Trophoblast cell (in vitro differentiated cells and primary cell): ENCODE data around the gene SRSF12.
A peak's percentile ranks its signal among the peaks of the same experiment; 100 is the strongest.

Source experiments
- DNase-seq, 2 donors: peaks; one replicate each; pipeline ENCODE4 v3.0.0-alpha.2; 2016
- H2AFZ ChIP-seq: 2 replicates; pipeline ENCODE4 v1.6.1; 2013; ENCODE audit warnings: low read length, moderate library complexity, mild to moderate bottlenecking; ENCODE audit not compliant: insufficient read depth, poor library complexity
- H2AK5ac ChIP-seq: 2 replicates; pipeline ENCODE4 v1.6.1; 2013; ENCODE audit warnings: mild to moderate bottlenecking, low read length
- H2BK120ac ChIP-seq: 2 replicates; pipeline ENCODE4 v1.6.1; 2013; ENCODE audit warnings: low read length, mild to moderate bottlenecking, moderate library complexity; ENCODE audit not compliant: insufficient read depth, poor library complexity
- H2BK12ac ChIP-seq: 2 replicates; pipeline ENCODE4 v1.6.1; 2013; ENCODE audit warnings: mild to moderate bottlenecking, low read length, moderate library complexity
- H2BK5ac ChIP-seq: 2 replicates; pipeline ENCODE4 v1.6.1; 2013; ENCODE audit warnings: low read length, low read depth, moderate library complexity, mild to moderate bottlenecking; ENCODE audit not compliant: poor library complexity
- H3K14ac ChIP-seq: 2 replicates; pipeline ENCODE4 v1.6.1; 2013; ENCODE audit warnings: mild to moderate bottlenecking, low read length
- H3K18ac ChIP-seq: 2 replicates; pipeline ENCODE4 v1.6.1; 2013; ENCODE audit warnings: mild to moderate bottlenecking, low read length
- H3K23ac ChIP-seq: 2 replicates; pipeline ENCODE4 v1.6.1; 2013; ENCODE audit warnings: low read length
- H3K27ac ChIP-seq: 2 replicates; pipeline ENCODE4 v1.5.1; 2013; ENCODE audit warnings: low read depth, mild to moderate bottlenecking, inconsistent platforms, low read length, moderate library complexity
- H3K27me3 ChIP-seq: 2 replicates; pipeline ENCODE4 v1.6.1; 2013; ENCODE audit warnings: inconsistent platforms, mild to moderate bottlenecking, low read length, moderate library complexity; ENCODE audit not compliant: insufficient read depth
- H3K36me3 ChIP-seq, 2 experiments: 1 replicate in 1 of 2; 2 replicates in 1 of 2; pipeline ENCODE4 v1.6.1; 2013; ENCODE audit warnings: low read length in 2 of 2, mild to moderate bottlenecking in 2 of 2, moderate library complexity in 1 of 2; ENCODE audit not compliant: insufficient read depth in 2 of 2, control insufficient read depth in 1 of 2
- H3K4ac ChIP-seq: 2 replicates; pipeline ENCODE4 v1.6.1; 2013; ENCODE audit warnings: low read depth, mild to moderate bottlenecking, low read length, moderate library complexity
- H3K4me1 ChIP-seq, 2 experiments: 1 replicate in 1 of 2; 2 replicates in 1 of 2; pipeline ENCODE4 v1.6.1; 2013; ENCODE audit warnings: low read length in 2 of 2, mild to moderate bottlenecking in 2 of 2, moderate library complexity in 1 of 2; ENCODE audit not compliant: insufficient read depth in 2 of 2, control insufficient read depth in 1 of 2
- H3K4me2 ChIP-seq: 2 replicates; pipeline ENCODE4 v1.6.1; 2013; ENCODE audit warnings: inconsistent platforms, mild to moderate bottlenecking, low read length, moderate library complexity
- H3K4me3 ChIP-seq: 2 replicates; pipeline ENCODE4 v1.5.1; 2013; ENCODE audit warnings: mild to moderate bottlenecking, low read depth, low read length, inconsistent platforms
- H3K79me1 ChIP-seq: one replicate; pipeline ENCODE4 v1.6.1; 2013; ENCODE audit warnings: low read length
- H3K79me2 ChIP-seq: 2 replicates; pipeline ENCODE4 v1.6.1; 2013; ENCODE audit warnings: low read length, mild to moderate bottlenecking; ENCODE audit not compliant: control insufficient read depth, insufficient read depth, poor library complexity
- H3K9ac ChIP-seq: 2 replicates; pipeline ENCODE4 v1.6.1; 2013; ENCODE audit warnings: mild to moderate bottlenecking, low read length
- H3K9me3 ChIP-seq: 2 replicates; pipeline ENCODE4 v1.6.1; 2013; ENCODE audit warnings: low read depth, mild to moderate bottlenecking, control low read depth, inconsistent platforms, low read length; ENCODE audit not compliant: insufficient read depth
- H4K12ac ChIP-seq: 2 replicates; pipeline ENCODE4 v1.6.1; 2013; ENCODE audit warnings: low read depth, mild to moderate bottlenecking, low read length, moderate library complexity
- H4K8ac ChIP-seq: 2 replicates; pipeline ENCODE4 v1.6.1; 2013; ENCODE audit warnings: low read depth, mild to moderate bottlenecking, low read length, moderate library complexity
- H4K91ac ChIP-seq: one replicate; pipeline ENCODE4 v1.6.1; 2013; ENCODE audit warnings: low read depth, mild to moderate bottlenecking, low read length, moderate library complexity
- WGBS: extraction: QIAGEN DNeasy Blood & Tissue Kit; methylation state at CpG from one replicate; pipeline ENCODE4 v1.1.7; 2013; ENCODE audit warnings: missing lambda C conversion rate; ENCODE audit not compliant: insufficient read length, insufficient coverage; ENCODE audit errors: extremely low coverage; 5-methylcytosine and 5-hydroxymethylcytosine counted together

Gene SRSF12

DNA sequence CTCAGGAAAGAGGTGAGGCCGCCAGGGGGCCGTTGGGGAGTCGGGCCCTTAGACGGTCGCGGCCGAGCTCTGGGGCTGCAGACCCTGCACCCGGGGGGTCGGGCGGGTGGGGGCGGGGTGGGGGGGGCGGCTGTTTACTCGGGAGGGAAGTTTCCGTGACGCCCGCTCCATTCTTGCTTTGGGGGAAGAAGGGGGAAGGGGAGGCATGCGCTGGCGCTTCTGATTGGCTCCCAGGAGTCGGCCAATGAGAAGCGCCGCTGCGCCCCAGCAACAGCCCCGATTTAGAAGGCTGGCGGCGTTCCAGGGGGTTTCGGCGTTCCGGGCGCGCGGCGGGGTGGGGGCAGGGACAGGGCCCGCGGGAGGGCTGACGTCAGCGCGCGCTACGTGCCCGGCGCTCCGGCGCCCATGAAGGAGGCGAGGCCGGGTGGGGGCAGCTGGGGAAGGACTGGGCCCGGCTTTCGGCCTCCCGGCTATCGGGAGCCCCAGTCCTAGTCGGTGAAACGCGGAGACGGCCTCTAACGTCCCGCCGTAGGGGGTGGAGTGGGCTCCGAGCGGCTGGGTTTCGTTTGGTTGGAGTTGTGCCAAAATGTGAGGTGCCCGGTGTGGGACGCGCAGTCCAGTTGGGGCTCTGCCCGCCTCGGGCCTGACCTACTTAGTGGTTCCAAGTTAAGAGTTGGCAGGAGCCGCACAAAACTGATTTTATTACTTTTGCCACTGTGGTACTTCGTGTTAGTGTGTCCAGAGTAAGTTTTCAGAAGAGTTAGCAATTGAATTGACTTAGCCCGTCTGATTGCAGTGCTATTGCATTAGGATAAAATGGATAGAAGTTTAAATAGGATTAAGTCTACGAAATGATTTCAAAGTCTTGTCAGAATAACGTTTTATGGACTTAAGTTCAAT, 36.2 kb downstream of the SRSF12 start:
- H2AK5ac ChIP-seq, result peak overlapping the region; percentile 91
- peaks cover 11% of the 10 kb centered on the region for H3K79me1 ChIP-seq
- H3K9me3 ChIP-seq, result no peaks in the 10 kb centered on the region
- H2BK5ac ChIP-seq, result peak overlapping the region; percentile 99
- peak overlapping the region; percentile 98 for H3K4me3 ChIP-seq
- WGBS, result no CpG with 5 or more reads among the region's 69 CpGs
- peak overlapping the region; percentile 88 for H3K27ac ChIP-seq
- peak overlapping the region; percentile 96 for H4K12ac ChIP-seq
- no peaks in the 10 kb centered on the region for H3K27me3 ChIP-seq
- peak overlapping the region; percentile 94 for H3K18ac ChIP-seq
- peak overlapping the region; percentile 98 for H3K9ac ChIP-seq
- H3K4me1 ChIP-seq, result peaks cover 2 to 3% of the 10 kb centered on the region in 2 experiments
- H3K23ac ChIP-seq, result peak overlapping the region; percentile 41
- H2AFZ ChIP-seq, result peak overlapping the region; percentile 83
- H3K36me3 ChIP-seq, result peaks cover 9 to 11% of the 10 kb centered on the region in 2 experiments
- H3K4me2 ChIP-seq, result peak overlapping the region; percentile 77
- H3K79me2 ChIP-seq, result peaks cover 16% of the 10 kb centered on the region
- H3K14ac ChIP-seq, result peak overlapping the region; percentile 98
- H2BK12ac ChIP-seq, result peak overlapping the region; percentile 43
- H2BK120ac ChIP-seq, result peak overlapping the region; percentile 96
- peak; percentile 86 to 87 for DNase-seq
- H3K4ac ChIP-seq, result peak overlapping the region; percentile 99
- peak overlapping the region; percentile 91 for H4K91ac ChIP-seq
- peak overlapping the region; percentile 96 for H4K8ac ChIP-seq

DNA sequence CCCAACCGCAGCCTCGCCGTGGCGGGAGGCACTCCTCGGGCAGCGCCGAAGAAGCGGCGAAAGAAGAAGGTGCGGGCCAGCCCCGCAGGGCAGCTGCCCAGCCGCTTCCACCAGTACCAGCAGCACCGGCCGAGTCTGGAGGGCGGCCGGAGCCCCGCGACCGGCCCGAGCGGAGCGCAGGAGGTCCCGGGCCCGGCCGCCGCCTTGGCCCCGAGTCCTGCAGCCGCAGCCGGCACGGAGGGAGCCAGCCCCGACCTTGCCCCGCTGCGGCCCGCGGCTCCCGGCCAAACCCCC, 36.8 kb downstream of the SRSF12 start:
- Histone ChIP-seq H2BK5ac (peak overlapping the region; percentile 97), H2AK5ac (peak overlapping the region; percentile 91), H2AFZ (peak overlapping the region; percentile 72), H3K36me3 (peaks cover 9 to 10% of the 10 kb centered on the region in 2 experiments), H3K23ac (no peak overlapping the region), H3K79me1 (peaks cover 11% of the 10 kb centered on the region), H4K12ac (peak overlapping the region; percentile 76), H2BK120ac (peak overlapping the region; percentile 96), H4K91ac (peak overlapping the region; percentile 91), H3K79me2 (peaks cover 16% of the 10 kb centered on the region), H3K4me1 (peaks cover 2 to 3% of the 10 kb centered on the region in 2 experiments), H3K9me3 (no peaks in the 10 kb centered on the region), H3K4me2 (peak overlapping the region; percentile 65), H3K27me3 (no peaks in the 10 kb centered on the region), H3K14ac (peak overlapping the region; percentile 98), H3K9ac (peak overlapping the region; percentile 94), H2BK12ac (peak overlapping the region; percentile 51), H3K27ac (peak overlapping the region; percentile 88), H3K4me3 (peak overlapping the region; percentile 98), H3K4ac (peak overlapping the region; percentile 81), H3K18ac (peak overlapping the region; percentile 94), H4K8ac (peak overlapping the region; percentile 90)
- no CpG with 5 or more reads among the region's 36 CpGs for WGBS
- peak; percentile 62 to 69 for DNase-seq

DNA sequence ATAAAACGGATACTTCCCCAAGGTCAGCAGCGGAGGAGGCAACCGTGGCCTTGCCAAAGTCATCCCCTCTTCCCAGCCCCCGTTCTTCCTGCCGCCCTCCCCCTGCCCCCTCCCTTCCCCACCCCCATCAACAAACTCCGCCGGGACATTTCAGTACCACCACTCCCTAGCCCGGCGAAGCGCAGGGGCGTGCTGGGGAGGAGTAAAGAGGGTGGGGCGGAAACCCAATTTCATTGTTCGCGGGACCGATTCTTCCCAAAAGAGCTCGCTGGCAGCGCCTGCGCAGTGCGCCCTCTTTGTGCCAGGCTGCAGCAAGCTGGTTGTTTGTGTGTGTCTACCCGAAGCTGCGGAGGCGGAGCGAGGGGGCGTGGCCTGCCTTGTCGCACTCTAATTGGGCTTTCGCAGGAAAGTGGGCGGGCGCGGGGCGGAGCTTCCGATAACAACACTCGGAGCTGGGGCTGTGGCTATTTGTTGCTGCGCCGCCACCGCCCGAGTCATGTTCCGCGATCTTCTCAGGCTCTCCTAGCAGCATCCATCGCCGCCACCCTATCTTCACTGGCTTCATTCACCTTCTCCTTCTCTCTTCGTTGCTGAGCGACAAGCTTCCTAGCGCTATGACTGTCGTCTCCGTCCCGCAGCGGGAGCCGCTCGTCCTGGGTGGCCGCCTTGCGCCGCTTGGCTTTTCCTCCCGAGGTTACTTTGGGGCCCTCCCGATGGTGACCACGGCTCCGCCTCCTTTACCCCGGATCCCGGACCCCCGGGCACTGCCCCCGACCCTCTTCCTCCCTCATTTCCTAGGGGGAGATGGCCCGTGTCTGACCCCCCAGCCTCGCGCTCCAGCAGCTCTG, 37.4 kb downstream of the SRSF12 start, which contains the start of gene PNRC1:
PNRC1 (plus strand) TSS at position 471 of the 848 bp plus-strand sequence; CDS start at position 615, 144 bp downstream.
- Histone ChIP-seq H3K4me2 (peak within 1 kb of the TSS; percentile 77), H3K4ac (peak within 1 kb of the TSS; percentile 81), H3K27me3 (no peaks in the 10 kb centered on the region), H4K12ac (peak within 1 kb of the TSS; percentile 76), H2BK12ac (peak within 1 kb of the TSS; percentile 51), H3K9me3 (no peaks in the 10 kb centered on the region), H3K14ac (peak within 1 kb of the TSS; percentile 98), H3K79me2 (peaks cover 16% of the 10 kb centered on the region), H4K91ac (peak within 1 kb of the TSS; percentile 91), H3K18ac (peak within 1 kb of the TSS; percentile 94), H2BK120ac (peak within 1 kb of the TSS; percentile 96), H3K4me1 (peaks cover 2 to 3% of the 10 kb centered on the region in 2 experiments), H3K4me3 (peak within 1 kb of the TSS; percentile 98), H3K79me1 (peaks cover 11% of the 10 kb centered on the region), H4K8ac (peak within 1 kb of the TSS; percentile 90), H3K23ac (no peak within 1 kb of the TSS), H3K36me3 (peaks cover 6% of the 10 kb centered on the region in 2 experiments), H2AK5ac (peak within 1 kb of the TSS; percentile 91), H3K9ac (peak within 1 kb of the TSS; percentile 94), H3K27ac (peak within 1 kb of the TSS; percentile 88), H2AFZ (peak within 1 kb of the TSS; percentile 72), H2BK5ac (peak within 1 kb of the TSS; percentile 97)
- WGBS, result no CpG with 5 or more reads among the region's 63 CpGs
- peak; percentile 100 for DNase-seq

DNA sequence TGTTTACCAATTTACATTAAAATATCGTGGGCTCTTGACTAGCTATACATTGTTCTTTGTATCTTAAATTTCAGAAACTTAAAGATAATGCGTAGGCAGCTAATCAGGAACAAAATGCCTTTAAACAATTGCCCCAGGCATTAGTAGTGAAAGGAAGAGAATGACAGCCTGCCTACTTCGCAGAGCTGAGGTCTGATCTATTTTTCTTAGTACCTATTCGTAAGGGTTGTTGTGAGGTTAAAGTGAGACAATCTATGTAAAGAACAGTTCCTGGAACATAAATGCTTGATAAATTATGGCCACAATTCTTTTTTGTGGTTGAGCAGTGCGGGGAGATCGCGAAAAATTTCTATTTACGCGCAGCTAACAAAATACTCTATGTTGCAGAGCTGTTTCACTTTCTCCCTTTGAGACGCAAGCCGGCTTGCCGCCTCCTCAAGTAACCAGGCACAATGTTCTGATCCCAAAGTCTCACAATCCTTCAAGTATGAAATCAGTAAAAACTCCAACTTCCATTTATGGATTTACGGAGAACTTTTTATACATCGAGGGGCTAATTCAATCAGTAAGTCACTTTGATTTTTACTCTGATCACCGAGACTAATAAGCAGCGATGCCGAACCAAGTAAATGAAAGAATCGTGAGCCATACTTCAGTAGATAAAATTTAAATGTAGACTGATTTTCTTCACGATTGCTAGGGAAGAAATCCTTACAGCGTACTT, 38.2 kb downstream of the SRSF12 start:
- H4K8ac ChIP-seq, result no peak overlapping the region
- H3K36me3 ChIP-seq, result peaks cover 3% of the 10 kb centered on the region in 2 experiments
- H3K9ac ChIP-seq, result peak overlapping the region; percentile 11
- no peak overlapping the region for H2BK5ac ChIP-seq
- no peaks in the 10 kb centered on the region for H3K9me3 ChIP-seq
- H3K18ac ChIP-seq, result no peak overlapping the region
- peak; percentile 22 to 62 for DNase-seq
- no peak overlapping the region for H3K23ac ChIP-seq
- no peak overlapping the region for H4K91ac ChIP-seq
- peak overlapping the region; percentile 60 for H3K27ac ChIP-seq
- no peak overlapping the region for H3K4me3 ChIP-seq
- H3K79me2 ChIP-seq, result peaks cover 16% of the 10 kb centered on the region
- H3K27me3 ChIP-seq, result no peaks in the 10 kb centered on the region
- no peak overlapping the region for H2BK12ac ChIP-seq
- peaks cover 2 to 3% of the 10 kb centered on the region in 2 experiments for H3K4me1 ChIP-seq
- peaks cover 11% of the 10 kb centered on the region for H3K79me1 ChIP-seq
- no peak overlapping the region for H2BK120ac ChIP-seq
- H2AFZ ChIP-seq, result no peak overlapping the region
- no CpG with 5 or more reads among the region's 20 CpGs for WGBS
- no peak overlapping the region for H4K12ac ChIP-seq
- H3K4me2 ChIP-seq, result peak overlapping the region; percentile 57
- no peak overlapping the region for H3K4ac ChIP-seq
- no peak overlapping the region for H3K14ac ChIP-seq
- H2AK5ac ChIP-seq, result no peak overlapping the region
